HL-60 (cell line): ENCODE measurements around the gene PEX13.

ENCODE experiments used
- POLR2AphosphoS5 ChIP-seq: IDR thresholded peaks from 2 replicates; pipeline ENCODE4 v1.6.1; 2012; ENCODE audit warnings: low read depth
- SPI1 ChIP-seq: IDR thresholded peaks from 2 replicates; pipeline ENCODE4 v1.6.1; 2012; ENCODE audit warnings: low read depth, mild to moderate bottlenecking, borderline replicate concordance

DNA sequence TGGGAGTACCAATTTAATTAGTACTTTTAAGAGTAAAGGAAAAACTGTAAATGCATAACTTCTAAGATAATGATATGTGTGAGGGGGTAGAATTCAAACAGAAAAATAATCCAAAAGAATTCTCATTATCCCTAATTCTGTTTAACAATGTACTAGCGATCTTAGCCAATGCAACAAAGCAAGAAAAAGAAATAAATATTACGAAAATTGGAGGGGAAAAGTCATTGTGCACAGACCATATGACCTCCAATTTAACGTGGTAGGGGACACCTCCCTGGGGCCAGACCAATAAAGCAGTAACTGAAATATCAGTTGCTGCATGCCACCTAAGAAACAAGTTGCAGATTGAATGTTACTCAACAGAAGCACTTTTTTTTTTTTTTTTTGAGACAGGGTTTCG, 25.9 kb upstream of the PEX13 start:
- TF ChIP-seq SPI1 = no peak
- TF ChIP-seq POLR2AphosphoS5 = no peak
